Astrocyte (in vitro differentiated cells and primary cell): Measurements from ENCODE around the gene CCDC90B. TPM values are rescaled to one million over a fixed set of nuclear protein-coding genes. Genes with fewer than 3 reads are reported as not detected.

Experiments
- DNase-seq: peaks from one replicate; pipeline ENCODE4 v3.0.0-alpha.2; 2010; ENCODE audit warnings: low read depth
- FAIRE-seq: peaks from 2 replicates; lab custom pipeline; 2011; peaks lifted over from hg19 to GRCh38; lab: Jason Lieb, UNC
- H2AFZ ChIP-seq: 2 replicates; pipeline ENCODE4 v1.6.0; 2012; ENCODE audit warnings: low read depth, low read length, inconsistent platforms
- H3K27ac ChIP-seq: 2 replicates; pipeline ENCODE4 v1.5.1; 2011; ENCODE audit warnings: low read depth, low read length, inconsistent platforms
- H3K27me3 ChIP-seq: 2 replicates; pipeline ENCODE4 v1.6.0; 2011; ENCODE audit warnings: low read length, inconsistent platforms; ENCODE audit not compliant: insufficient read depth
- H3K36me3 ChIP-seq: 2 replicates; pipeline ENCODE4 v1.5.1; 2011; ENCODE audit warnings: low read length, inconsistent platforms; ENCODE audit not compliant: insufficient read depth
- H3K4me1 ChIP-seq: 2 replicates; pipeline ENCODE4 v1.5.1; 2011; ENCODE audit warnings: low read length, inconsistent platforms; ENCODE audit not compliant: insufficient read depth
- H3K4me2 ChIP-seq: 2 replicates; pipeline ENCODE4 v1.6.0; 2012; ENCODE audit warnings: low read length, inconsistent platforms
- H3K4me3 ChIP-seq: 2 replicates; pipeline ENCODE4 v1.5.1; 2011; ENCODE audit warnings: low read depth, mild to moderate bottlenecking, low read length, inconsistent platforms; ENCODE audit not compliant: insufficient read depth
- H3K79me2 ChIP-seq: 2 replicates; pipeline ENCODE4 v1.6.0; 2012; ENCODE audit warnings: mild to moderate bottlenecking, low read length, inconsistent platforms; ENCODE audit not compliant: insufficient read depth
- H3K9ac ChIP-seq: 2 replicates; pipeline ENCODE4 v1.6.0; 2012; ENCODE audit warnings: mild to moderate bottlenecking, low read length, inconsistent platforms
- H3K9me3 ChIP-seq: 2 replicates; pipeline ENCODE4 v1.5.1; 2012; ENCODE audit warnings: low read depth, mild to moderate bottlenecking, low read length, inconsistent platforms; ENCODE audit not compliant: insufficient read depth
- H4K20me1 ChIP-seq: 2 replicates; pipeline ENCODE4 v1.6.0; 2012; ENCODE audit warnings: low read length, inconsistent platforms; ENCODE audit not compliant: insufficient read depth
- H3K27ac Mint-ChIP-seq: one replicate; pipeline ENCODE4 v1.8.0; 2021; ENCODE audit warnings: mild to moderate bottlenecking, mixed read lengths; ENCODE audit not compliant: unreplicated experiment
- H3K27me3 Mint-ChIP-seq: one replicate; pipeline ENCODE4 v1.8.0; 2021; ENCODE audit warnings: low read depth, mixed read lengths; ENCODE audit not compliant: unreplicated experiment
- H3K36me3 Mint-ChIP-seq: one replicate; pipeline ENCODE4 v1.8.0; 2021; ENCODE audit warnings: low read depth, mixed read lengths; ENCODE audit not compliant: unreplicated experiment
- H3K4me1 Mint-ChIP-seq: one replicate; pipeline ENCODE4 v1.8.0; 2021; ENCODE audit warnings: low read depth, mixed read lengths; ENCODE audit not compliant: unreplicated experiment
- H3K4me3 Mint-ChIP-seq: one replicate; pipeline ENCODE4 v1.8.0; 2021; ENCODE audit warnings: mild to moderate bottlenecking, moderate library complexity, mixed read lengths; ENCODE audit not compliant: unreplicated experiment
- H3K9me3 Mint-ChIP-seq: one replicate; pipeline ENCODE4 v1.8.0; 2021; ENCODE audit warnings: mild to moderate bottlenecking, mixed read lengths; ENCODE audit not compliant: unreplicated experiment
- CTCF ChIP-seq: IDR thresholded peaks from 2 replicates; pipeline ENCODE4 v1.5.1; 2011; ENCODE audit warnings: low read depth, mild to moderate bottlenecking, inconsistent platforms, low read length, moderate library complexity; ENCODE audit not compliant: insufficient read depth
- EZH2 ChIP-seq: IDR thresholded peaks from 2 replicates; pipeline ENCODE4 v1.6.1; 2012; ENCODE audit warnings: mild to moderate bottlenecking, low read length, inconsistent platforms; ENCODE audit not compliant: insufficient read depth
- total RNA-seq: library from RNA; stranded (reverse); gene quantifications from 2 replicates; pipeline ENCODE4 v1.2.1, GENCODE V29; 2021

Gene CCDC90B
- total RNA-seq, 1 donor from 2014 or later = 67.5 TPM

GRCh38 chr11:83292709-83293456, 6.7 kb upstream of the CCDC90B start:
- FAIRE-seq = peak; percentile 43
- H3K9ac ChIP-seq = peak overlapping the region; percentile 32
- peak overlapping the region; percentile 73 for H3K4me2 ChIP-seq
- H3K4me1 Mint-ChIP-seq = no peaks in the 10 kb centered on the region
- H3K4me1 ChIP-seq = no peaks in the 10 kb centered on the region
- no peaks in the 10 kb centered on the region for H3K36me3 Mint-ChIP-seq
- no peak overlapping the region for H3K4me3 ChIP-seq
- H3K27ac Mint-ChIP-seq = no peak overlapping the region
- H4K20me1 ChIP-seq = no peaks in the 10 kb centered on the region
- no peaks in the 10 kb centered on the region for H3K27me3 Mint-ChIP-seq
- H3K4me3 Mint-ChIP-seq = no peak overlapping the region
- no peaks in the 10 kb centered on the region for H3K36me3 ChIP-seq
- no peaks in the 10 kb centered on the region for H3K27me3 ChIP-seq
- H3K9me3 Mint-ChIP-seq = no peaks in the 10 kb centered on the region
- no peaks in the 10 kb centered on the region for H3K79me2 ChIP-seq
- DNase-seq = peak; percentile 57
- H3K9me3 ChIP-seq = no peaks in the 10 kb centered on the region
- H3K27ac ChIP-seq = no peak overlapping the region
- peak overlapping the region; percentile 61 for H2AFZ ChIP-seq
- TF ChIP-seq EZH2 (no peak), CTCF (peak; percentile 83)

- H3K36me3 Mint-ChIP-seq = no peaks in the 10 kb centered on the region
- H3K4me3 Mint-ChIP-seq = no peak overlapping the region
- Histone ChIP-seq H3K4me1 (peaks cover 6% of the 10 kb centered on the region), H2AFZ (no peak overlapping the region), H4K20me1 (peaks cover 5% of the 10 kb centered on the region), H3K9ac (no peak overlapping the region), H3K36me3 (no peaks in the 10 kb centered on the region), H3K27ac (no peak overlapping the region), H3K27me3 (no peaks in the 10 kb centered on the region), H3K4me3 (no peak overlapping the region), H3K79me2 (peaks cover 32% of the 10 kb centered on the region), H3K9me3 (no peaks in the 10 kb centered on the region), H3K4me2 (no peak overlapping the region)
- no peaks in the 10 kb centered on the region for H3K27me3 Mint-ChIP-seq
- no peaks in the 10 kb centered on the region for H3K9me3 Mint-ChIP-seq
- no peak for FAIRE-seq
- H3K4me1 Mint-ChIP-seq = peaks cover 10% of the 10 kb centered on the region
- peak overlapping the region; percentile 98 for H3K27ac Mint-ChIP-seq
- no peak for DNase-seq
- TF ChIP-seq CTCF (no peak), EZH2 (no peak)
These were observed 1.5 kb upstream of the CCDC90B start for GRCh38 chr11:83287631-83288030.

GRCh38 chr11:83285151-83285770, 906 bp downstream of the CCDC90B start:
- DNase-seq (peak; percentile 1), FAIRE-seq (no peak)
- Histone ChIP-seq H3K79me2 (peaks cover 52% of the 10 kb centered on the region), H3K36me3 (no peaks in the 10 kb centered on the region), H3K4me2 (peak overlapping the region; percentile 95), H4K20me1 (peaks cover 9% of the 10 kb centered on the region), H3K27ac (peak overlapping the region; percentile 99), H3K27me3 (no peaks in the 10 kb centered on the region), H3K9ac (peak overlapping the region; percentile 98), H3K4me3 (peak overlapping the region; percentile 93), H2AFZ (peak overlapping the region; percentile 94), H3K9me3 (no peaks in the 10 kb centered on the region), H3K4me1 (peaks cover 11% of the 10 kb centered on the region)
- H3K36me3 Mint-ChIP-seq = no peaks in the 10 kb centered on the region
- H3K27ac Mint-ChIP-seq = peak overlapping the region; percentile 98
- peak overlapping the region; percentile 89 for H3K4me3 Mint-ChIP-seq
- H3K27me3 Mint-ChIP-seq = no peaks in the 10 kb centered on the region
- H3K9me3 Mint-ChIP-seq = no peaks in the 10 kb centered on the region
- H3K4me1 Mint-ChIP-seq = peaks cover 21% of the 10 kb centered on the region
- TF ChIP-seq EZH2 (no peak), CTCF (no peak)
